ENCODE data around the gene MAMDC2. TPM values are rescaled to one million over a fixed set of nuclear protein-coding genes. Genes with fewer than 3 reads are reported as not detected.

MAMDC2 gene
- total RNA-seq, 4 donors from 2014 or later, result 96.5 to 192 (median 140) TPM

- no peaks in the 10 kb centered on the region for H3K27me3 ChIP-seq
- no peak for ATAC-seq
- WGBS, 2 donors (ENCODE audit: low coverage in 1 of 2), result 40 to 61% methylated on average over 3 of the region's 3 CpGs
- H3K4me3 ChIP-seq, result no peak overlapping the region
- H3K9me3 ChIP-seq, result no peaks in the 10 kb centered on the region
- no peaks in the 10 kb centered on the region for H3K36me3 ChIP-seq
- no peak overlapping the region for H3K27ac ChIP-seq
- TF ChIP-seq CTCF (IDR thresholded peaks at IDR 0.05) (no peak), EP300 (IDR thresholded peaks at IDR 0.05) (no peak), POLR2A (IDR thresholded peaks at IDR 0.05) (no peak), POLR2AphosphoS5 (IDR thresholded peaks at IDR 0.05) (no peak)
- peaks cover 0 to 17% (median 2%) of the 10 kb centered on the region in 3 donors for H3K4me1 ChIP-seq
These were observed 43.2 kb upstream of the MAMDC2 start for GRCh38 chr9:70000469-70000868.

GRCh38 chr9:70003901-70004714 is 39.5 kb upstream of the MAMDC2 start:
- Histone ChIP-seq H3K27me3 (no peaks in the 10 kb centered on the region), H3K36me3 (no peaks in the 10 kb centered on the region)
- WGBS, 2 donors (ENCODE audit: low coverage in 1 of 2), result 14 to 61% methylated on average over 1 to 2 of the region's 2 CpGs

GRCh38 chr9:70006306-70006705 is 37.3 kb upstream of the MAMDC2 start:
- TF ChIP-seq EP300 (IDR thresholded peaks at IDR 0.05), result no peak
- no peak for TF ChIP-seq POLR2AphosphoS5 (IDR thresholded peaks at IDR 0.05)
- TF ChIP-seq POLR2A (IDR thresholded peaks at IDR 0.05), result no peak
- TF ChIP-seq CTCF (IDR thresholded peaks at IDR 0.05), result no peak
- Histone ChIP-seq H3K4me3 (no peak overlapping the region), H3K27me3 (no peaks in the 10 kb centered on the region), H3K4me1 (peaks cover 0 to 33% (median 6%) of the 10 kb centered on the region in 3 donors), H3K36me3 (no peaks in the 10 kb centered on the region), H3K27ac (peak overlapping the region in 3 of 4 donors; percentile 13 to 48 (median 32)), H3K9me3 (no peaks in the 10 kb centered on the region)
- 19 to 26% methylated on average over 2 to 3 of the region's 3 CpGs for WGBS, 2 donors (ENCODE audit: low coverage in 1 of 2)
- ATAC-seq, result peak; percentile 71

More at GRCh38 chr9:70003901-70004714, 39.5 kb upstream of the MAMDC2 start:
- no peak overlapping the region for H3K27ac ChIP-seq
- H3K4me1 ChIP-seq, result peaks cover 0 to 33% (median 6%) of the 10 kb centered on the region in 3 donors
- ATAC-seq, result no peak
- no peak for TF ChIP-seq CTCF (IDR thresholded peaks at IDR 0.05)
- no peaks in the 10 kb centered on the region for H3K9me3 ChIP-seq
- H3K4me3 ChIP-seq, result no peak overlapping the region

GRCh38 chr9:70007831-70008230 is 35.8 kb upstream of the MAMDC2 start:
- Histone ChIP-seq H3K36me3 (no peaks in the 10 kb centered on the region), H3K27ac (no peak overlapping the region), H3K27me3 (no peaks in the 10 kb centered on the region), H3K4me1 (peaks cover 0 to 44% (median 6%) of the 10 kb centered on the region in 3 donors), H3K9me3 (no peaks in the 10 kb centered on the region), H3K4me3 (no peak overlapping the region)
- no peak for ATAC-seq
- 88 to 89% methylated on average over 2 of the region's 2 CpGs for WGBS, 2 donors (ENCODE audit: low coverage in 1 of 2)
- no peak for TF ChIP-seq POLR2A (IDR thresholded peaks at IDR 0.05)
- no peak for TF ChIP-seq EP300 (IDR thresholded peaks at IDR 0.05)
- TF ChIP-seq POLR2AphosphoS5 (IDR thresholded peaks at IDR 0.05), result no peak
- TF ChIP-seq CTCF (IDR thresholded peaks at IDR 0.05), result no peak

GRCh38 chr9:70010015-70010414 is 33.6 kb upstream of the MAMDC2 start:
- ATAC-seq, result no peak
- 24 to 44% methylated on average over 3 of the region's 3 CpGs for WGBS, 2 donors (ENCODE audit: low coverage in 1 of 2)
- H3K27me3 ChIP-seq, result no peaks in the 10 kb centered on the region
- H3K27ac ChIP-seq, result no peak overlapping the region
- peaks cover 0 to 50% (median 6%) of the 10 kb centered on the region in 3 donors for H3K4me1 ChIP-seq
- H3K4me3 ChIP-seq, result no peak overlapping the region
- no peaks in the 10 kb centered on the region for H3K9me3 ChIP-seq
- H3K36me3 ChIP-seq, result no peaks in the 10 kb centered on the region
- no peak for TF ChIP-seq POLR2A (IDR thresholded peaks at IDR 0.05)
- no peak for TF ChIP-seq POLR2AphosphoS5 (IDR thresholded peaks at IDR 0.05)
- no peak for TF ChIP-seq CTCF (IDR thresholded peaks at IDR 0.05)
- TF ChIP-seq EP300 (IDR thresholded peaks at IDR 0.05), result no peak

All from gastroesophageal sphincter (tissue), 4 donors.